Endodermal cell (in vitro differentiated cells): ENCODE data around the gene KCNMB4. TPM values are rescaled to one million over a fixed set of nuclear protein-coding genes. Genes with fewer than 3 reads are reported as not detected.

ENCODE experiments used
- DNase-seq: peaks from one replicate; pipeline ENCODE4 v3.0.0-alpha.2; 2017
- H3K27ac ChIP-seq: 2 replicates; pipeline ENCODE4 v1.5.1; 2013; ENCODE audit warnings: mild to moderate bottlenecking, low read depth, low read length, moderate library complexity
- H3K27me3 ChIP-seq: 2 replicates; pipeline ENCODE4 v1.6.1; 2013; ENCODE audit warnings: mild to moderate bottlenecking, low read length, moderate library complexity; ENCODE audit not compliant: insufficient read depth, control insufficient read depth, poor library complexity, severe bottlenecking
- H3K36me3 ChIP-seq: 2 replicates; pipeline ENCODE4 v1.7.0; 2013; ENCODE audit warnings: mild to moderate bottlenecking, low read length, moderate library complexity; ENCODE audit not compliant: control insufficient read depth, insufficient read depth
- H3K4me1 ChIP-seq: one replicate; pipeline ENCODE4 v1.7.0; 2013; ENCODE audit warnings: low read length; ENCODE audit not compliant: control insufficient read depth, insufficient read depth
- H3K4me3 ChIP-seq: 2 replicates; pipeline ENCODE4 v1.5.1; 2013; ENCODE audit warnings: mild to moderate bottlenecking, low read length, moderate library complexity
- H3K9ac ChIP-seq: 2 replicates; pipeline ENCODE4 v1.6.1; 2013; ENCODE audit warnings: mild to moderate bottlenecking, low read length, moderate library complexity; ENCODE audit not compliant: poor library complexity, severe bottlenecking; ENCODE audit errors: extremely low read depth
- H3K9me3 ChIP-seq: 2 replicates; pipeline ENCODE4 v1.6.1; 2013; ENCODE audit warnings: mild to moderate bottlenecking, low read length, moderate library complexity; ENCODE audit not compliant: control insufficient read depth
- H3K27ac Mint-ChIP-seq: 2 replicates; pipeline ENCODE4 v1.8.0; 2020; ENCODE audit warnings: mixed read lengths
- H3K27me3 Mint-ChIP-seq: 2 replicates; pipeline ENCODE4 v1.8.0; 2021; ENCODE audit warnings: mild to moderate bottlenecking, mixed read lengths; ENCODE audit not compliant: insufficient read depth
- H3K36me3 Mint-ChIP-seq: 2 replicates; pipeline ENCODE4 v1.8.0; 2020; ENCODE audit warnings: low read depth, mixed read lengths
- H3K4me1 Mint-ChIP-seq: 2 replicates; pipeline ENCODE4 v1.8.0; 2020; ENCODE audit warnings: mixed read lengths
- H3K4me3 Mint-ChIP-seq: 2 replicates; pipeline ENCODE4 v1.8.0; 2020; ENCODE audit warnings: mild to moderate bottlenecking, moderate library complexity, mixed read lengths
- H3K9me3 Mint-ChIP-seq: 2 replicates; pipeline ENCODE4 v1.8.0; 2020; ENCODE audit warnings: mild to moderate bottlenecking, mixed read lengths
- WGBS, 2 experiments: methylation state at CpG; one replicate each; pipeline versions ENCODE4 v1.1.5 to v1.1.7; 2013; ENCODE audit warnings: missing lambda C conversion rate in 2 of 2, mixed read lengths in 1 of 2; ENCODE audit not compliant: insufficient coverage in 1 of 2, insufficient read length in 1 of 2; 5-methylcytosine and 5-hydroxymethylcytosine counted together
- total RNA-seq, 2 donors: library from RNA; stranded (reverse); fragmentation: NEBNext Ultra II Directional in 1 of 2; extraction: Animal tissue kit (Norgen Biotek cat#: 25700) in 1 of 2; gene quantifications; 2 replicates in 1 of 2; 3 replicates in 1 of 2; pipeline ENCODE4 v1.2.1, GENCODE V29; 2021
- TF ChIP-seq, protein P1 (sequence below): fragments of 200-600 bp; sonication (generic); conservative IDR thresholded peaks from 2 replicates; pipeline ENCODE4 v1.5.0; 2021; ENCODE audit warnings: antibody characterized with exemption, mild to moderate bottlenecking

KCNMB4 gene
- total RNA-seq, 2 donors from 2014 or later = 11.9 to 13.1 TPM

DNA sequence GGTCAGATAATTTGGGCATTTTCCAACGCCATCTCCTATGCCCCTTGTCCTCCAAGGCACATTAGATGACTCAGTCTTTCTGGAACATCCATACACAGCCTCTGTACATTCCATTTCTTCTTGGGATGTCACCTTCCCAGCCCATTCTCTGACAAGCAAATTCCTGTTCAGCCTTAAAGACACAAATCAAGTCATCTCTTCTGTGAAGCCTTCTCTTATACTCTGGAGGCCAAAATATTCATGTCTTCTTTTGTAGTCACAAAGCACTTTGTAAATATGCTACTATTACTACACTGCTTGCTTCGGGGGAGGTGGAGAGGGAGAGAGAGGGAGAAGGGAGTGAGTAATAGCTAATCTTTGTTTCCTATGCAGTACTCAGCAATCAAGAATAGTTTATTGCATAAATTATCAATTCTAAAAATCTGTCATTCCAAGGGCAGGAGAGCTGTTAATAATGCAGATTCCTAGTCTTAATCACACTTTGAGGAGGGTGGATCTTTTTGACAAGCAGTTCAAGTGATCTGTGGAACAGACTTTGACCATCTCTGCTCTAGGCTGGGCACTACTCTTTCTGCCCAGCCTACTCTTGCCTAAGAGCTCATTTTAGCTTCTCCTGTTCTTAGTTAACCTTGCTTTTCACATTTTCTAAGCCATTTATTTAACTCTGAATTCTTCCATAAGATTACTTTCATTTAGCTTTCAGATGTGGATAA, 27.9 kb downstream of the KCNMB4 start:
- Histone ChIP-seq H3K36me3 (no peaks in the 10 kb centered on the region), H3K9ac (no peak overlapping the region), H3K27me3 (no peaks in the 10 kb centered on the region), H3K4me3 (no peak overlapping the region), H3K9me3 (peaks cover 9% of the 10 kb centered on the region), H3K27ac (no peak overlapping the region), H3K4me1 (no peaks in the 10 kb centered on the region)
- no peak for DNase-seq
- TF ChIP-seq, protein P1, sequence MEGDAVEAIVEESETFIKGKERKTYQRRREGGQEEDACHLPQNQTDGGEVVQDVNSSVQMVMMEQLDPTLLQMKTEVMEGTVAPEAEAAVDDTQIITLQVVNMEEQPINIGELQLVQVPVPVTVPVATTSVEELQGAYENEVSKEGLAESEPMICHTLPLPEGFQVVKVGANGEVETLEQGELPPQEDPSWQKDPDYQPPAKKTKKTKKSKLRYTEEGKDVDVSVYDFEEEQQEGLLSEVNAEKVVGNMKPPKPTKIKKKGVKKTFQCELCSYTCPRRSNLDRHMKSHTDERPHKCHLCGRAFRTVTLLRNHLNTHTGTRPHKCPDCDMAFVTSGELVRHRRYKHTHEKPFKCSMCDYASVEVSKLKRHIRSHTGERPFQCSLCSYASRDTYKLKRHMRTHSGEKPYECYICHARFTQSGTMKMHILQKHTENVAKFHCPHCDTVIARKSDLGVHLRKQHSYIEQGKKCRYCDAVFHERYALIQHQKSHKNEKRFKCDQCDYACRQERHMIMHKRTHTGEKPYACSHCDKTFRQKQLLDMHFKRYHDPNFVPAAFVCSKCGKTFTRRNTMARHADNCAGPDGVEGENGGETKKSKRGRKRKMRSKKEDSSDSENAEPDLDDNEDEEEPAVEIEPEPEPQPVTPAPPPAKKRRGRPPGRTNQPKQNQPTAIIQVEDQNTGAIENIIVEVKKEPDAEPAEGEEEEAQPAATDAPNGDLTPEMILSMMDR = no peak
- Mint-ChIP-seq H3K9me3 (peaks cover 7% of the 10 kb centered on the region), H3K36me3 (peaks cover 25% of the 10 kb centered on the region), H3K4me1 (no peaks in the 10 kb centered on the region), H3K27me3 (no peaks in the 10 kb centered on the region), H3K27ac (no peak overlapping the region), H3K4me3 (no peak overlapping the region)
- WGBS, 2 experiments = 96% methylated on average over 1 of the region's 2 CpGs; no CpG with 5 or more reads in 1 of the 2 experiments

DNA sequence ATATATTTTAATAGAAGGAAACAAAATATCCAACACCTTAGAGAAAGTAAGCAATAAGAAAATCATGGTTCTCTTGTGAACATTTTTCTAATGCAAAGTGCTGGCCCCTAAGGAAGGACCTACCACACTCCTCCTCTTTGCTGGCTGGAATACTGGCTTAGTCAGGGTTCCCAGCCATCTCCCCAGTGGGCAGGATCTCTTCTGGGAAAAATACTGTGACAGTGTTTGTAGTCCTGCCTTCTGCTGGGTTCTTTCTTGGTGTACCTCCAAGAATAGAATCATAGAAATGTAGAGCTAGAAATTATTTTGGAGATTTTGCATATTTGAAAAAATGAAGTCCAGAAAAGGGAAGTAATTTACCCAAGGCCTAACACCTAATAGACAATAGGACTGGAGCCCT, 31.9 kb downstream of the KCNMB4 start:
- TF ChIP-seq, protein P1 = no peak
- Histone ChIP-seq H3K9ac (no peak overlapping the region), H3K4me1 (no peaks in the 10 kb centered on the region), H3K4me3 (no peak overlapping the region), H3K36me3 (peaks cover 20% of the 10 kb centered on the region), H3K9me3 (no peaks in the 10 kb centered on the region), H3K27ac (no peak overlapping the region), H3K27me3 (no peaks in the 10 kb centered on the region)
- Mint-ChIP-seq H3K27ac (no peak overlapping the region), H3K9me3 (no peaks in the 10 kb centered on the region), H3K27me3 (no peaks in the 10 kb centered on the region), H3K4me1 (no peaks in the 10 kb centered on the region), H3K36me3 (peaks cover 34% of the 10 kb centered on the region), H3K4me3 (no peak overlapping the region)
- no peak for DNase-seq

DNA sequence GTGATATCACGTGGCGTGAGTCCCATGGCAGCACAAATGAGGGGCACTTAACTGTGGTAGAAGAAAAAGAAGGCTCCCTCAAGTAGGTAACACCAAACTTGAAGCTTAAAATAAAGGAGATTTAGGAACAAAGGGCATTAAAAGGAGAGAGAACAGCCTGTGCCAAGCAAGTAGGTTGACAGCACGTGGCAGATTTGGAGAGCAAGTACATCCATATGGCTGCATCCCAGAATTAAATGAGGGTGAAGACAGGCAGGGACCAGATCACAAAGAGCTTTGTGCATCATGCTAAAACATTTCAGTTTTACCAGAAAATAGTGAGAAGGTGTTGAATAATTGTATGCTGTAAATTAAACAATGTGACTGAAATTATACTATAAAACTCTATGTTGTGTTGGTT, 32.8 kb downstream of the KCNMB4 start:
- Histone ChIP-seq H3K36me3 (peaks cover 25% of the 10 kb centered on the region), H3K9ac (no peak overlapping the region), H3K4me3 (no peak overlapping the region), H3K4me1 (no peaks in the 10 kb centered on the region), H3K27me3 (no peaks in the 10 kb centered on the region), H3K27ac (no peak overlapping the region), H3K9me3 (no peaks in the 10 kb centered on the region)
- TF ChIP-seq, protein P1 = no peak
- Mint-ChIP-seq H3K9me3 (no peaks in the 10 kb centered on the region), H3K4me3 (no peak overlapping the region), H3K36me3 (peaks cover 35% of the 10 kb centered on the region), H3K27me3 (no peaks in the 10 kb centered on the region), H3K4me1 (no peaks in the 10 kb centered on the region), H3K27ac (no peak overlapping the region)
- 89 to 93% methylated on average over 3 of the region's 3 CpGs for WGBS, 2 experiments
- no peak for DNase-seq
